Neuron (in vitro differentiated cells): ENCODE results near the gene IFIT1.
"Not testable (repeated sequence)": the region's sequence is repeated elsewhere in the genome, so short reads cannot be mapped to it uniquely, and the experiment has no call there.

Experiments
- H2AFZ ChIP-seq: one replicate; pipeline ENCODE4 v1.6.1; 2013; ENCODE audit warnings: low read depth, mild to moderate bottlenecking, inconsistent platforms, low read length, moderate library complexity
- H3K27me3 ChIP-seq: one replicate; pipeline ENCODE4 v1.6.1; 2013; ENCODE audit warnings: low read length; ENCODE audit not compliant: insufficient read depth
- H3K36me3 ChIP-seq: one replicate; pipeline ENCODE4 v1.6.1; 2013; ENCODE audit warnings: low read length; ENCODE audit not compliant: insufficient read depth
- H3K4me1 ChIP-seq: one replicate; pipeline ENCODE4 v1.6.1; 2013; ENCODE audit warnings: low read length; ENCODE audit not compliant: insufficient read depth
- H3K4me3 ChIP-seq: 2 replicates; pipeline ENCODE4 v1.5.1; 2013; ENCODE audit warnings: mild to moderate bottlenecking, low read length, moderate library complexity
- H3K9me3 ChIP-seq: one replicate; pipeline ENCODE4 v1.6.1; 2013; ENCODE audit warnings: low read length

Gene IFIT1

DNA sequence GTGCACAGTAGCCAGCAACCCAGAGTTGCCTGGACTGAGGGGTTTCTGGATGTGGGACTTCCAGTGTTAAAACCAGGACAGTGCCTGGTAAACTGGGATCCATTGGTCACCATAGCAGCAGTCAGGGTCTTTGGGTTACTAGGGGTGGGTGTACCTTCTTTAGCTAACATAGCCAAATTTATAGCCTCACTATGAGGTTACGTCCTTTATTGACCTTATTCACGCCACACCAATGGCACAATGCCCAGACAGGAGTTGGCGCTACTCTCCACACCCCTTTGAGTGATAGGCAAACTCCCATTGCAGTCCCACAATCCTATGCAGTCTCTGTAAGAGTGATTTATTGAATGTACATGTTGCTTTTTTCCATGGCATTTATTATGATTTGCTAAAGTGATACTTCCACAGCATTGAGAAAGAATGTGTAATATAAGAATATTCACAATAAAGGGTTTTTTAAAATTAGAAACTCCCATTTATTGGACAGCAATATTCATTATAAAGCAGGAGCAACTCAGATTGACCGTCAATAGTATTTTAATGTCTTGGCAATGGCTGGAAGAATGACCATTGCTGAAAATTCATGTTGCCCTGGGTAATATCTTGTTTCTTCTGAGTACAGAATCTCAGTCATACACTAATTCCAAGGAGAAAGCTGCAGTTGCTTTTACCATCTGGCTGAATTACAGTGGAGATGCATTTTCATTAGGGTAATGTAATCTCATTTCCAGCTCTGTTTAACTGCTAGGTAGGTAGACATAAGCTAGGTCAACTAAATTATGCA, 48.0 kb downstream of the IFIT1 start:
- H3K4me1 ChIP-seq: no peaks in the 10 kb centered on the region
- H3K36me3 ChIP-seq: no peaks in the 10 kb centered on the region
- H3K4me3 ChIP-seq: no peak overlapping the region
- H2AFZ ChIP-seq: no peak overlapping the region
- peaks cover 5% of the 10 kb centered on the region for H3K27me3 ChIP-seq
- H3K9me3 ChIP-seq: no peaks in the 10 kb centered on the region

DNA sequence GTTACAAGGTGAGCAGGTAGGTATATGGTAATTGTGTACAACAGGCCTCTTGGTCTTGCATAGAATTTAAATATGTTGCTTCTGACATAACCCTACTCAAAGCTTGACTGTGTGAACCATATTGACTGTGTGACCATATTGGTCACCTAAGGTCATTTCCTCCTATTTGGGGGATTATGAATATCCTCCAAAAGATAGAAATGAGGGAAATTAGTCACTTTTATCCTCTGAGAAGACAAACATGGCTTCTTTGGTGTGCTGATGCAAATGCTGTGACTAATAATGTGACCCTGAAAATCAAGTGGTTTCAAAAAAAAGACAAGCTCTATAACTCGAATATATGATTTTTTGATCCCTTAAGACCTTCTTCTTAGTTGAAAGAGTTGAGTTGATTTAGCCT, 49.9 kb downstream of the IFIT1 start:
- no peaks in the 10 kb centered on the region for H3K27me3 ChIP-seq
- no peaks in the 10 kb centered on the region for H3K4me1 ChIP-seq
- no peaks in the 10 kb centered on the region for H3K36me3 ChIP-seq
- H2AFZ ChIP-seq: no peak overlapping the region
- no peaks in the 10 kb centered on the region for H3K9me3 ChIP-seq
- H3K4me3 ChIP-seq: no peak overlapping the region

DNA sequence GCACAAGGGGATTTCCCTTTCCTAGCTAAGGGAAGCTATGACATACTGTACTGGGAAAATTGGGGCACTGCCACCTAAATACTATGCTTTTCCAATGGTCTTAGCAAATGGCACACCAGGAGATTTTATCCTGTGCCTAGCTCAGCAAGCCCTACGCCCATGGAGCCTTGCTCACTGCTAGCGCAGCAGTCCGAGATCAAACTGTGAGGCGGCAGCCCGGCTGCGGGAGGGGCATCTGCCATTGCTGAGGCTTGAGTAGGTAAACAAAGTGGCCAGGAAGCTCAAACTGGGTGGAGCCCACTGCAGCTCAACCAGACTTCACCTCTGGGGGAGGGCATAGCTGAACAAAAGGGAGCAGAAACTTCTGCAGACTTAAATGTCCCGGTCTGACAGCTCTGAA, 52.4 kb downstream of the IFIT1 start:
- H3K36me3 ChIP-seq, H3K4me3 ChIP-seq, H3K4me1 ChIP-seq, H3K9me3 ChIP-seq, H2AFZ ChIP-seq, H3K27me3 ChIP-seq: not testable (repeated sequence)

DNA sequence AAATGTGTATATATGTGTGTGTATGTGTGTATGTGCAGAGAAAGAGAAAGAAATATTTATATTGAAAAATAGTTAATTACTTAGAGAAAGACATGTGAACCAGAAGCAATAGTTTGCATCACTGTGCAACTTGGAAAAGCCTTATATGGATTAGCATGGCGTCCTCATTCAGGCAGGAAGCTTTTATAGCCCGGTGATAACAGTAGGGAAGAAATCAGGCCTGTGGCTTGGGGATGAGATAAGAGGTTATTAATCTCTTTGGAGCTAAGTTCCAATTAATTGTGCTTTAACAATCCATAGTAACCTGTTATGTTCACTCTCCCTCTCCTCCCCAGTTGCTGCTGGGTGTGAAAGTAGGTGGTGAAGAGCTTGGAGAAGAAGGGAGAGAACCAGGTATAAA, 58.5 kb downstream of the IFIT1 start:
- Histone ChIP-seq H2AFZ (no peak overlapping the region), H3K4me1 (no peaks in the 10 kb centered on the region), H3K4me3 (no peak overlapping the region)

DNA sequence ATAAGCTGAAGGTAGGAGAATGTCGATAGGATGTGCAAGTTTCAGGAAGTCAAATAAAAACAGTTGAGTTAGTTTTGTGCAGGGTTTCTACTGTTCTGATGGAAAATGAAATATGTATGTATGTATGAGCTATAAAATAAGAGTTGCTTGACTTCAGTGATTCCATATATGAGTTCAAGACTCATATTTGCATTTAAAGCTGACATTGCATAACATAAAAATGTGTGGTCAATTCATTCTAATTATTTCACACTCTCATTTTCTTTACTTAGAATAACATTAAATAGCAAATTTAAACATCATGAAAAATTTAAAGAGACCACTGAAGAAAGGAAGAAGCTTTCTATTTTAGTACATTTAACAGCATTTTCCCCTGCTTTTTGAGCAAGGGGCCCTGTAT, 59.8 kb downstream of the IFIT1 start:
- peaks cover 3% of the 10 kb centered on the region for H3K27me3 ChIP-seq

More for the DNA sequence above, 58.5 kb downstream of the IFIT1 start:
- Histone ChIP-seq H3K9me3 (no peaks in the 10 kb centered on the region), H3K36me3 (no peaks in the 10 kb centered on the region), H3K27me3 (peaks cover 3% of the 10 kb centered on the region)

DNA sequence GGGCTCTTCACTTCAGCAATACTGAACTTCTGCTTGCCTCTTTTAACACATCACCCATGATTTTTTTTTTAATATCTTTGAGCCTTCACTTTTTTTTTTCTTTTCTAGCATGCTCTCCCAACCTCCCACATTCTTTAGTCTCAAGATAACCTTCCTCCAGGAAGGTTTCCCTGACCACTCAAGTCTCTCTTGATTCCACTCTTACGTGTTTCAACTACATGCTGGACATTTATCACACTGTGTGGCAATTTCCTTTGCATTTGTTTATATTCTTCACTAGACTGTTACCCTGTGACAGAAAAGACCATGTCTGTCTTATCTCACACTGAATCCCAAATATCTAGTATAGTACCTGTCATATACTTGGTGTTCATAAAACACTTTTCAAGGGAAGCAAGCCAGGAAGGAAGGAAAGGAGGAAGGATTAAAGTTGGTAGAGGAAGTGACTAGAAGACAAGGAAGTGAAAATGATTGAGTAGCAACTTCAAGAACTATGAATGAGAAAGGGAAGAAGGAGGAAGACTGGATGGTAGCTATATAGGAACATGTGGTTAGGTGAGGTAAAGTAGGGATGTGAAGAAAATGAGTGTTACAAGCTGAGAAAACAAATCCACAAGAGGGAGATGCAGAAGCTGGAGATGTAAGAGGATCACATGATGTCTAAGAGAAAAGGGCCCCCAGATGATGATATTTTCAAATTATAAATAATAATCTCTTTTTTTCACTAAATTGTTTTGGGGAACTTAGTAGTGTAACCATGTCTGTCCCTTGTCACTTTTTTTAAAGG, 62.3 kb downstream of the IFIT1 start:
- peaks cover 3% of the 10 kb centered on the region for H3K27me3 ChIP-seq
- no peaks in the 10 kb centered on the region for H3K4me1 ChIP-seq
- no peaks in the 10 kb centered on the region for H3K36me3 ChIP-seq
- H3K9me3 ChIP-seq: no peaks in the 10 kb centered on the region
- no peak overlapping the region for H2AFZ ChIP-seq
- no peak overlapping the region for H3K4me3 ChIP-seq

More for the DNA sequence above, 59.8 kb downstream of the IFIT1 start:
- Histone ChIP-seq H3K4me1 (no peaks in the 10 kb centered on the region), H3K9me3 (no peaks in the 10 kb centered on the region), H2AFZ (no peak overlapping the region), H3K4me3 (no peak overlapping the region), H3K36me3 (no peaks in the 10 kb centered on the region)
